ENCODE measurements around the gene TOR1AIP2.

DNA sequence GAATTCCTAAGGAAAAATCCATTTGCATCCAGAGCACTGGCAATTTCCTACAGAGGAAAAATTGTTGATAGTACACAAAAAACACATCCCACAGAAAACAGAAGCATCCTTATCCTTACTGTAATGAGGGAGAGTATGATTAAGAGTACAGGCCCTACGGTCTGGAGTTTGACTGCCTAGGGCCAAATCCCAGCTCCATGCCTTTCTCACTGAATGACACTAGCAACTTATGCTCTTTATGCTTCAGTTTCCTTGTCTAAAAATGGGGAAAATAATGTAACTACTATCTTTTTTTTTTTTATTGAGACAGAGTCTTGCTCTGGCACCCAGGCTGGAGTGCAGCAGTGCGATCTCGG lies 49.2 kb upstream of the TOR1AIP2 start:
- TF ChIP-seq, protein P1, sequence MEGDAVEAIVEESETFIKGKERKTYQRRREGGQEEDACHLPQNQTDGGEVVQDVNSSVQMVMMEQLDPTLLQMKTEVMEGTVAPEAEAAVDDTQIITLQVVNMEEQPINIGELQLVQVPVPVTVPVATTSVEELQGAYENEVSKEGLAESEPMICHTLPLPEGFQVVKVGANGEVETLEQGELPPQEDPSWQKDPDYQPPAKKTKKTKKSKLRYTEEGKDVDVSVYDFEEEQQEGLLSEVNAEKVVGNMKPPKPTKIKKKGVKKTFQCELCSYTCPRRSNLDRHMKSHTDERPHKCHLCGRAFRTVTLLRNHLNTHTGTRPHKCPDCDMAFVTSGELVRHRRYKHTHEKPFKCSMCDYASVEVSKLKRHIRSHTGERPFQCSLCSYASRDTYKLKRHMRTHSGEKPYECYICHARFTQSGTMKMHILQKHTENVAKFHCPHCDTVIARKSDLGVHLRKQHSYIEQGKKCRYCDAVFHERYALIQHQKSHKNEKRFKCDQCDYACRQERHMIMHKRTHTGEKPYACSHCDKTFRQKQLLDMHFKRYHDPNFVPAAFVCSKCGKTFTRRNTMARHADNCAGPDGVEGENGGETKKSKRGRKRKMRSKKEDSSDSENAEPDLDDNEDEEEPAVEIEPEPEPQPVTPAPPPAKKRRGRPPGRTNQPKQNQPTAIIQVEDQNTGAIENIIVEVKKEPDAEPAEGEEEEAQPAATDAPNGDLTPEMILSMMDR (IDR thresholded peaks at IDR 0.05): no peak
- TF ChIP-seq POLR2A (IDR thresholded peaks at IDR 0.05; ENCODE audit: low read length) (no peak), HOXA7 (CRISPR knock-in tag; IDR thresholded peaks at IDR 0.05) (no peak), ZC3H11A (IDR thresholded peaks at IDR 0.05) (no peak), FOXS1 (CRISPR knock-in tag; IDR thresholded peaks at IDR 0.05) (no peak)

Data from A549 (cell line).